ENCODE data around the gene ABCC8.

- TF ChIP-seq POLR2AphosphoS5 (IDR thresholded peaks at IDR 0.05; ENCODE audit: low read depth, low read length): no peak
- TF ChIP-seq TAF1 (IDR thresholded peaks at IDR 0.05; ENCODE audit: low read depth, low read length): no peak
- no peak for TF ChIP-seq POLR2A (IDR thresholded peaks at IDR 0.05; ENCODE audit: low read depth, low read length)
- TF ChIP-seq SPI1 (IDR thresholded peaks at IDR 0.05; ENCODE audit: low read depth, low read length): no peak
- no peak for TF ChIP-seq PAX5 (IDR thresholded peaks at IDR 0.05; ENCODE audit: insufficient read depth, low read length, severe bottlenecking)
These were observed 17.3 kb downstream of the ABCC8 start for GRCh38 chr11:17459236-17459896.
